ENCODE results near the gene HDAC4. TPM values are rescaled to one million over a fixed set of nuclear protein-coding genes. Genes with fewer than 3 reads are reported as not detected.

Gene HDAC4
- total RNA-seq, 1 experiment from 2014 or later = 5.6 TPM

DNA sequence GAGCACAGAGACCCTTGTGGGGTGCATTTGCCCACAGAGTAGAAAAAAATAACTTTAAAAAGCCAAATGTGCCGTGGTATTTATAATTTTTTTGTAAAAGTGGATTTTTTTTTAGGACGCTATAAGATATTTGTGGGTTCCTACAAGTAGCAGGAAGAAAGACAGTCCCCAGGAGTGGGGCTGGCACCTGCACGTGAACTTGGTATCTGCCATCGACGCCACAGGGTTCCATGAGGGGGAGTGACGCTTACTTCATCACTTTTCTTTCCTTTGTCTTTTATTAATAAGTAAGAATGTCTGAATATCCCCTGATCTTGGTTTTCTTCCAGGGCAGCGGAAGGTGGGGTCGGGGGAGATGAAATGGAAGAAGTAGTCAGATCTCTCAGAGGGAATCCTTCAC is 345.9 kb downstream of the HDAC4 start:
- DNase-seq (ENCODE audit: low read depth) = no peak
- in situ Hi-C loops (cut with HindIII; ENCODE audit: low pct_unique_long_range_greater_than_20kb, low sequenced_read_pairs) = no loop called here

DNA sequence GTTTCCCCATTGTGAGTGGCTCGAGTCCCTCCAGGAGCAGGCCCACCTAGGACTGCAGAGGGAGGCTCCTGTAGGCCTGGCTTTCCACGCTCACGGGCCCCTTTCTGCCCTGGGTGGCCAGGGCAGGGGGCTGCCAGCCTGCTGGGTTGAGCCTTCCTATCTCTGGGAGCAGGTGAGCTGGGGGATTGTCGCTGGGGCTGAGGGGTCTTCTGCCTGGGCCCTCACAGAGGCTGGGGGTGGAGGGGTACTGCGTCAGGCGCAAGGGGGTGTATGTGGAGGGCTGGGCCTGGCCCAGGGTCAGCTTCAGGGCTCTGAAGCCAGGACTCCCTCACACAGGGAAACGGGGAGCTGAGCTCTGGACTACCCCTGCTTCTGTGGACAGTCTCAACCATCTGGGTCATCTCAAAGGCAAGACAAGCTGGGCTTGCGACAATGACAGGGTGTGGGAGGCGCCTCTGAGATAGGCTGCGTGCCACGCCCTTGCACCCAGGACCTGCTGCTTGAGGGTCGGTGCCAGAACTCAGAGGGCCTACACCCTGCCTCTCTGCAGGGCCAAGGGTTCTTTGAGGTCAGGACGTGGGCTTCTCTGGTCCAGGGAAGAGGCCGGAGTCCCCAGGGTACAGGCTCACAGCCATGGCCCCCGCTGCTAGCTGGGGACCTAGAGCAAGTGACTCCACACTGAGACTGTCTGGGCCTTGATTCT is 346.9 kb downstream of the HDAC4 start:
- in situ Hi-C loops (cut with HindIII; ENCODE audit: low pct_unique_long_range_greater_than_20kb, low sequenced_read_pairs) = no loop called here
- no peak for DNase-seq (ENCODE audit: low read depth)

DNA sequence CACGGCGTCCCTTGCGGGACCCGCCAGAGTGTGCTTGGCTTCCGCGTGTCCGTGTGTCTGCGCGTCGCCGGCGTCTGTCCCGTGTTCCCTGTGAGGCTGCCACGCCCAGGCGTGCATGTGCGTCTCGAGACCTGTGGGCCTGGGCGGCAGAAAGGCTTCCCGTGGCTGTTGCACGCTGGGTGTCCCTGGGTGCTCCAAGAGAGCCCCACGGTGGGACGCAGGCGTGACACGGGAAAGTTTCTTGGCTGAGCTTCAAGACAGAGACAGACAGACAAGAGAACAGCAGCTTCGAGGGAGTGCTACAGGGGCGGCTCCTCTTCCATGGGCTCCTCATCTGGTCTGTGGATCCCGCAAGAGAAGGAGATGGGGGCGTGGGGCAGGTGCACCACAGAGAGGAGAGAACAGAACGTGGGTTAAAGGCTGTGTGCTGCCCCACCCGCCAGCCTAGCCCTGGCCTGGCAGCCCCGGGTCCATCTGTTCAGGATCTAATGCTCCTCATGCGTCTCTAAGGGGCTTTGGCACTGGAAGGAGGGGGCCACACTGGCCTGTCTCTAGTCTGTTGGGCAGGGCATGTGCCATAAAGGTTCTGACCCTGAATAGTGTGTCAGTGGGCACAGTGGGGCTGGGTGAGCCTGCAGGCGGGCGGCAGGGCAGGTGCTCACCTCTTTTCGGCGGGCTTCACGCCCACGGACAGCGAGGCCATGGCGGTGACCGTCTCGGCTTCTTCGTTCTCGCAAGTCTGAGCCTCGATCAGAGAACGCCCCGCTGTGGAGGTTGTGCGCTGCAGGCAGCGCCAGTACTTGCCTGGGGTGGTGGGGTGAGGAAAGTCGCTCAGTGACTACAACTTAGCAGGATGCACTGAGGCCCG is 347.8 kb downstream of the HDAC4 start:
- DNase-seq (ENCODE audit: low read depth) = no peak
- in situ Hi-C loops (cut with HindIII; ENCODE audit: low pct_unique_long_range_greater_than_20kb, low sequenced_read_pairs) = no loop called here

DNA sequence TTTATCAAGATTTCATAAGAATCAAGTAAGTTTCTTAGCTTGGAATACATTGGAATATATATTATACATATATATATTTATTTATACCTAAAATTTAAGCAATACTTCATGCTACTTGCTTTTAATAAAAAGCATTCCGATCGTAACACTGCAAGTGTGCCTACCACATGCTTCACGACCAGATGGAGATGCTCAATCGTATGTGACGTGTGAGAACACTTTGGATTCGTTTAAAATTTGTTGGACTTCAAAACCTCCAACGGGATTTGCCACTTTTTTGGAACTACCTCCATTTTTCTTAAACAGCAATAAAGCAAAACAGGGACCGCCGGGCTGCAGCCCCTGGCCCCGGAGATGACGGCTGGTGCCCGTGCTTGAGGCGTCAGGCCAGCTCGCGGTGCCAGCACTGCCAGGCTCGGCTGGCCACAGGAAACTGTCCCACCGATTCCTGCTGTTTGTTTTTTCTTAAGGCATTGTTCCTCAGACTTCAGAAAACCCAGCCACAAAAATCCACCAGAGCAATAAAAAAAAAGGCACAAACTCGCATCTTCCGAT is 348.9 kb downstream of the HDAC4 start:
- in situ Hi-C loops (cut with HindIII; ENCODE audit: low pct_unique_long_range_greater_than_20kb, low sequenced_read_pairs) = no loop called here
- no peak for DNase-seq (ENCODE audit: low read depth)

DNA sequence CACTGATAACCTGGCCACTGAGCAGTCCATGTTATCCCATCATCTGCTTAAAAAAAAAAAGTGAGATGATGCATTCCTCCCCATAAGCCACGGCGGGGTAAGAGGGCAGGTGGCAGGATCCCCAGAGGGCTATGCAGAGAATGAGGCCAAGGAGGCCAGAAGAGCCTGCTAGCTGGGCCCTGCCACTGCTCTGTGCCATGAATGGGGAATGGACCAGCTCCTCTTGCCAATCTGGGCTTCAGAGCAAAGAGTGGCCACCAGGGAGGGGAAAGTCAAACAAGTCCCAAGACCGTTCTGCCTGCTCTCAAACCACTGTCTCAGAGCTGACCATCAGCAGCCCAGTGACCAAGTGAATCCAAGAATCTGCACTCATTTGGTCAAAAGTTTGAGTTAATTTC is 350.6 kb downstream of the HDAC4 start:
- DNase-seq (ENCODE audit: low read depth) = no peak
- in situ Hi-C loops (cut with HindIII; ENCODE audit: low pct_unique_long_range_greater_than_20kb, low sequenced_read_pairs) = no loop called here

DNA sequence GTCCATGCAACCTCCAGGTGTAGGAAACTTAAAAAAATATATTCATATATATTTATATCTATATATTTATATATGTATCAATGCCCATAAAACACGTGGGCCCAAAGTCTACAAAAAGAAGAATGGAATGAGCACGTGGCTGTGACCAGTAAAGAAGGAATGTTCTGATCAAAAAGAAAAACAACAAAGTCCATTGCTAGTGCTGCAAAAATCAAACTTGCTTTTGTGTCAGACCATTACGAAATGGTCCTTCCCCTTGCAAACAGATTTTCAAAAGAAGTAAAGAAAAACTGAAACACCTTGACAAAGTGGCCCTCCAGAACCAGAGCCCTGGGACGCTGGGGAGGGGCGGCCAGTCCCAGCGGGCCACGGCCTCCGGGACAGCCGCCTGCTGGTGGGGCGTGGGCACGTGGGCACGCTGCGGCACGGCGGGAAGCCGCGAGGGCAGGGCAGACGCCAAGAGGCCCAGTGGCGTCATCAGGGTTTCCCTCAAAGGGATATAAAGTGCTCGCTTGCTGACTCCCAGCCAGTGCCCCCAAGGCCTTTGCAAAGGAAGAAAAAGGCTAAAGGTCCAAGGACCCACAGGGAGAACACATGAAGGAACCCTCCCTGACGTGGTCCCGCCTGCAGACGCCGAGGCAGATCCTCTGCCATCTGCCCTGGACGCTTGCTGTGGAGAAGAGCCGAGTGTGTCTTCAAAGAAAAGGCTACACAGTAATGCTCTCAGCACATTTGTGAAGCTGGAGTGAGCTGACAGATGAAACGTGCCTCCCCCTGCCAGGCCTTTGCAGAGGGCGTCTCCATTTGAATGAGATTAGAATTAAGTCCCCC is 351.2 kb downstream of the HDAC4 start:
- no peak for DNase-seq (ENCODE audit: low read depth)
- in situ Hi-C loops (cut with HindIII; ENCODE audit: low pct_unique_long_range_greater_than_20kb, low sequenced_read_pairs) = no loop called here

DNA sequence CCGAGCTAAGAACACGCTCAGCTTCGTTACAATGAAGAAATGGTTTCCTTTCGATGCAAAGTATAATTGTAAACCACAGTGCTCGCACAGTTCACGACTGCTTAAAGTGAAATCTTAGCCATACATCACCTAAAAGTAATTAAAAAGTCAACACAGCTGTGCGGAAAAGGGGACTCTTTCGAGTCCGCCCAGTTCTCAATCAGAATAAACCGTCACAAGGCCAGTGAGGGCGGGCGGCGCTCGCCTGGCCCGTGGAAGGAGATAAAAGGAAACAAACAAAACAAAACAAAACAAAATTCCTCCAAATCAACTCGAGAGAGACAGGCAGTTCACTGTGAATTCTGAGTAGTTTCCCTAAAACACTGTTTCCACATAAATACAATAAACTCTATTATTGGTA is 352.1 kb downstream of the HDAC4 start:
- in situ Hi-C loops (cut with HindIII; ENCODE audit: low pct_unique_long_range_greater_than_20kb, low sequenced_read_pairs) = no loop called here
- no peak for DNase-seq (ENCODE audit: low read depth)

DNA sequence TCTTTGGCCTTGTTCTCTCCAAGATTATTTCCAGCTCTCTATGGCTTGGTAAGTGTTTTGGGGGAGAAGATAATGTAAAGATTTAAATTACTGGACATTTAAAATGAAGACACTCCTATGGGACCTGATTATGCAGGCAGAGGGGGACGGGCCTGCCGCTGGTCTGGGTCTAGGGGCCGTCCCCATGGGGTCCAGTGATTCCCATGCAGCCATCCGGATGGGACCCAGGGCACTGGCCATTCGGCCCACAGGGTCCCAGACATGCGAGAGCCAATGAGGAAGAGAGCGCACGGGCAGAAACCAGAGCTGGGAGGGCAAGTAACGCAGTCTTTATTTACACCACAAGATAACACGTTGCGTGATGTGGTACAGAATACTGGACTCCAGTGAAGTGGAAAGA is 353.0 kb downstream of the HDAC4 start:
- in situ Hi-C loops (cut with HindIII; ENCODE audit: low pct_unique_long_range_greater_than_20kb, low sequenced_read_pairs) = no loop called here
- DNase-seq (ENCODE audit: low read depth) = no peak

DNA sequence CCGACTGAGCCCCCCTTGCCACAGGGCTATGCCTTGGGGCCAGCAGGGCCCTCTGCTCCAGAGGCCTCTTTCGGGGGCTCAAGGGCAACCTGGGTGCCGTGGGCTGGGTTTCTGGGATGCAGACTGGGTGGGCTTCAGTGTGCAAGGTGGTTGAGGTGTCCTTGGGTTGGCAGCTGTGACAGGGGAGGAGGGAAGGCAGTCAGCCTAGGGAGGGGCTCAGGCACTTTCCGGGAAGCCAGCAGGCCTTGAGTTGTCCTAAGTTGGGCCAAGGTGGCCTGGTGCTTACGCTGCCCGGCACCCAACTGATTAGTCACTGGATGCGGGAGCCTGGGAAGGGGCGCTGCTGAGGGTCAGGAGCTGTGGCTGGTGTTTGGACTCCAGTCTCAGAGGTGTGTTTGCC is 353.4 kb downstream of the HDAC4 start:
- DNase-seq (ENCODE audit: low read depth) = no peak
- in situ Hi-C loops (cut with HindIII; ENCODE audit: low pct_unique_long_range_greater_than_20kb, low sequenced_read_pairs) = no loop called here

DNA sequence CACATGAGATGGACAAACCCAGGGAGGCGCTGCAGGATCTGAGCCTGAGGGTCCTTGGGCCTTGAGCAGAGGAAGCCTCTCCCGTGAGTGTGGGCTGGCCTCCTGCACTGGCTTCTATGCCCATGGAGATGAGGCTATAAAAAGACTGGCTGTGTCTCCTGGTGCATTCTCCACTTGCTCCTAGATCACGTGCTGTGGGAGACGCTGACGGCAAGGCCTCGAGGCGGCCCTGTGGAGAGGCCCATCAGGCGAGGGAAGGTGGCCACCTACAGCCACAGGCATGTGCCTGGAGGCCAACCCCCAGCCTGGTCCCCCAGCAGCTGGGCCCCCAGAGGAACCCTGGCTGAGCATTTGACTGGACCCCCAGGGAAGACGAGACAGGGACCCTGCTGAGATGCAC is 354.0 kb downstream of the HDAC4 start:
- DNase-seq (ENCODE audit: low read depth) = no peak
- in situ Hi-C loops (cut with HindIII; ENCODE audit: low pct_unique_long_range_greater_than_20kb, low sequenced_read_pairs) = no loop called here

DNA sequence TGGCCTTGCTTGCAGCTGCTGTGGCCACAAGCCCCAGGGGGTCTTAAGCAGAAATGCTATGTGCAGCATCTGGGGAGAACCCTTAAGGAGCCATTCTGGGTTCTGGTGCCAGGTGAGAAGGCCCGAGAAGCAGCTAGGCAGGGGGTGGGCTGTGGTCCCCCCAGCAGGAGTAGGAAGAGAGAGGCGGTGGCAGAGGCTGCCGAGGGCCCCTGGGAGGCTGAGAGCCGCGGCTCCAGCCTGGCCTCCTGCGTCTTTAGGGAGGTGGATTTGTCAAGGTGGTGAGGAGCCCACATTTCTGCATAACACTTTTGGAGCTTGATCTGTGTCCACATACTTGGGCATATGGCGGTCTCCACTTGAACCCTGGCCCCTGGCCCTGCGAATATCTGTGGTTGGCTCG is 356.5 kb downstream of the HDAC4 start:
- DNase-seq (ENCODE audit: low read depth) = no peak
- in situ Hi-C loops (cut with HindIII; ENCODE audit: low pct_unique_long_range_greater_than_20kb, low sequenced_read_pairs) = no loop called here

DNA sequence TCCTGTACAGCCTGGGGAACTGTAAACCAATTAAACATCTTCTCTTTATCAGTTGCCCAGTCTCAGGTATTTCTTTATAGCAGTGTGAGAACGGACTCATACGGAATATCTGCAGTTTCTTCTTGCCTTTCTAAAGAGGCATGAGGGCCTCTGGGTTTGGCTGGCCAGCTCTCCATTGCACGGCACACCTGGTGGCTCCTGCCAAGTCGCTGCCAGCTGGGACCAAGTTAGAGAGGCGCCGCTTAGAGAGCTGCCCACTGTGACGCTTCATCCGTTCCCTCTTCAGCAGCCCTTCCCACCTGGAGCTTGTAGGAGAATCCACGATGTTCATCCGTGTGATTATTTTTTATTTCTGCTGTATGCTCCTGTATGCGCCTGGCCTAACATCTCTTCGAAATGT is 357.5 kb downstream of the HDAC4 start:
- in situ Hi-C loops (cut with HindIII; ENCODE audit: low pct_unique_long_range_greater_than_20kb, low sequenced_read_pairs) = no loop called here
- no peak for DNase-seq (ENCODE audit: low read depth)

DNA sequence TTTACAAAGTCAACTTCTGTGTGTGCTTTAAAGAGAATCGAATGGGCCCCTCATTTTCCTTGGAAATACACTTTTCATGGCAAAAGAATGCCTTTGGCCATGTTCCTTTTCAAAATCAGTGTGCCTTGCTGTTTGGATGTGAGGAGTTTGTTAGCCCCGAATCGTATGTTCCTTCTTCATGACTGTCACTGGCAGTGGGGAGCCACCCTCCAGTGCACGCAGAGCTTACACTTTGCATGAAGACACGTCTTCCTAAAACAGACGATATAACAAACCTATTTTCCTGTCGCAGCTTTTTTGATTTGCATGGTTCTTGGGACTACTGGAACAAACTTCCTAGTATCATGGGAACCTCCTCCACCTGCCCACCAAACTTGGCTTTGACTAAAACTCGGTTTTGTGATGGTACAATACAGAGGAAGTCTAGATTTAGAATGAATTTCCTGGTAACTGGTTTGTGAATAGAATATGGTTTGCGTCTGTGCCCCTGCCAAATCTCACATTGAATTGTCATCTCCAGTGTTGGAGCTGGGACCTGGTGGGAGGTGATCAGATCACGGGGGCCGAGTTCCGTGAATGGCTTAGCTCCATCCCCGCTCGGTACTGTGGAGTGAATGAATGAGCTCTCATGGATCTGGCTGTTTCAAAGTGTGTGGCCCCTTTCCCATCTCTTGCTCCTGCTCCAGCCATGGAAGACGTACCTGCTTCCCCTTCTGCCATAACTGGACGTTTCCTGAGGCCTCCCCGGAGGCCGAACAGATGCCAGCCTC is 358.1 kb downstream of the HDAC4 start:
- DNase-seq (ENCODE audit: low read depth) = no peak
- in situ Hi-C loops (cut with HindIII; ENCODE audit: low pct_unique_long_range_greater_than_20kb, low sequenced_read_pairs) = no loop called here

DNA sequence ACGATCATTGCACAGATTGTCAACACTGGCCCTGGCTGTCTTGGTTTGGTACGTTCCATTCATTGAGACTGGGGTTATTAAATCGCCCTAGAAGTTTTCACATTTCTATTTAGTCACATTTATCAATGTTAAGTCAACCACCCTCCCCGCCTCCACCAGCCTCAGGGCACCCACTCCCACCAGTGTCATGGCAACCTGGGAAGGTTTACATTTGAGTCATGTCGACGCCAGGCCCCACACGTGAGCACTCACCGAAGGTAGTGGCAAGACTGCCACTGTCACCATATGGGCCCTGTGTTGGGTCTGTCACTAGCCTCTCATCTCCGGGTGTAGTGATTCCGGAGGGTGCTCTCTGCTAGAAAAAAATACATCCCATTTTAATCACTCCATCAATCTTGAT is 358.8 kb downstream of the HDAC4 start:
- no peak for DNase-seq (ENCODE audit: low read depth)

DNA sequence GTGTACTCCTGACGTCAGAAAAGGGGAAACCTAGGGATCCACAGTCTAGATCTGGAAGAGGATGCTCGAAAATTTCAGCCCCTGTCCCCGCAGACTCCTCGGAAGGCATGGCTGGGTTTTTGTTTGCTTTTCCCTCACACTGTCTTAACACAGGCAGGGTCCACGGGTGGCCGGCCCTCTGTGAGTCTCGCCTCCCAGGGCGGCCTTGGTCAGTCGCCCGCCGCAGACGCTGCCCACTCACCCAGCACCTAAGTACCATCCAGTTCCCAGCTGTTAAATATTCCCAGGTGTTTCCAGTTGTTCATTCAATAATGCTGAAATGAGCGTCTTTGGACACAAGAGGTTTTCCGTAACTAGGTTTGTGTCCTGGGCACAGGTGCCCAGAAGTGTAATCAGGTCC is 359.8 kb downstream of the HDAC4 start:
- in situ Hi-C loops (cut with HindIII; ENCODE audit: low pct_unique_long_range_greater_than_20kb, low sequenced_read_pairs) = no loop called here

More for the DNA sequence above, 358.8 kb downstream of the HDAC4 start:
- in situ Hi-C loops (cut with HindIII; ENCODE audit: low pct_unique_long_range_greater_than_20kb, low sequenced_read_pairs) = no loop called here

DNA sequence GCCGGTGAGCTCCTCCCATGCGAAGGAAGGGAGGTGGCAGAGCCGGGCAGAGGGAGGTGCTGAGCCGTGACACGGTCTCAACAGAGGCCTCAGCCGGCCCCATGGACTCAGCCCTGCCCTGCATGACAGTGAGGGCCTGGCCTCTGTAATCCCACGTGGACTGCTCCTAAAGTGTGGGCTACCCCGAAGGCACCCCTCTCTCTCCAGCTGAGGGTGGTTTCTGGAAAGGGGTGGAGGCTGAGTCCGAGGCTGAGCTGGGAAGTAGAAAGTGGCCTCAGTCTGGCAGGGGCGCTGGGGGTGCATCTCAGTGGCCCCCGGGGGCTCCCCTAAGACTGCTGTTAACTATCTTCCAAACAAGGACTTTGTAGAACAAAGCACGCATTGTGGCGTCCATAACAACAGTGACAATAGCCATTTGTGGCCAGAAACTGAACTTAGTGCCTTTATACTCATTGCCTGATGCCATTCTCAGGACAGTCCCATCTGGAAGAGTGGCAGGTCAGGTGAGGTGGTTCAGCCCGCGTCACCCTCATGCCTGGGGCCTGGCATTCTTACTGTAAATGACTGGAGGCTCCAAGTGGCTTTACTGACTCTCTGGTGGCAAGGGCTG is 360.6 kb downstream of the HDAC4 start:
- in situ Hi-C loops (cut with HindIII; ENCODE audit: low pct_unique_long_range_greater_than_20kb, low sequenced_read_pairs) = no loop called here
- no peak for DNase-seq (ENCODE audit: low read depth)

More for the DNA sequence above, 359.8 kb downstream of the HDAC4 start:
- DNase-seq (ENCODE audit: low read depth) = no peak

DNA sequence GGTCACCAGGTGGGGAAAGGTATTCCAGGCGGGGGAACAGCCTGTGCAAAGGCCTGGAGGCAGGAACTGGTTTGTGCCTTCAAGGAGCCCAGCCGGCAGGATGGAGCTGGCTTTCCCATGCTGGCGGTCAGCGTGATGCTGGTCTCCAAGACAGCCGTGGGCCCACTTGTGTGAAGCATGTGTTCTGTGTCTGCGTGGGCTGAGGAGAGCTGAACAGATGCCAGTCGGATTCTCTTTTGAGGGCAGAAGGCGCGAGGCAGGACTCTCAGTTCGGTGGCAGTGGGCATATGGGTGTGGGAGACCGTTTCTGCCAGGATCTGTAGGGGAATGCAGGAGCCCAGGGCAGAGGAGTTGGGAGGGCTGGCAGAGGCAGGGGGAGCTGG is 361.4 kb downstream of the HDAC4 start:
- DNase-seq (ENCODE audit: low read depth) = no peak
- in situ Hi-C loops (cut with HindIII; ENCODE audit: low pct_unique_long_range_greater_than_20kb, low sequenced_read_pairs) = no loop called here

All from Caki2 (cell line).